H1 (cell line): ENCODE measurements around the gene LONRF2. TPM values are rescaled to one million over a fixed set of nuclear protein-coding genes. Genes with fewer than 3 reads are reported as not detected.

ENCODE experiments used
- CTCF ChIA-PET: fragments of 300-600 bp; sonication (Branson Sonifier 250); formaldehyde crosslinking; loops from one replicate; lab custom pipeline; 2021; ENCODE audit not compliant: partially characterized antibody; lab: Charles Lee
- POLR2A ChIA-PET: fragments of 300-600 bp; sonication (Branson Sonifier 250); formaldehyde crosslinking; loops from one replicate; lab custom pipeline; 2021; ENCODE audit warnings: inconsistent platforms; ENCODE audit not compliant: partially characterized antibody; lab: Charles Lee
- DNase-seq, 2 experiments: peaks; one replicate each; pipeline versions ENCODE4 v3.0.0 to v3.0.0-alpha.2; 2010 to 2022; ENCODE audit warnings: low spot score in 2 of 2, low read depth in 1 of 2, mixed read lengths in 1 of 2
- FAIRE-seq: peaks from 2 replicates; lab custom pipeline; 2011; peaks lifted over from hg19 to GRCh38; lab: Jason Lieb, UNC
- H2AFZ ChIP-seq: 2 replicates; pipeline ENCODE4 v1.8.1; 2012; ENCODE audit warnings: low read length, inconsistent platforms
- H2AK5ac ChIP-seq: 2 replicates; pipeline ENCODE4 v1.6.1; 2013; ENCODE audit warnings: low read depth, low read length
- H2BK120ac ChIP-seq: replicated peaks from 2 replicates; pipeline ENCODE3; 2013; ENCODE audit warnings: low read depth, low read length, inconsistent platforms
- H2BK12ac ChIP-seq: 2 replicates; pipeline ENCODE4 v1.6.1; 2013; ENCODE audit warnings: low read depth, low read length
- H2BK15ac ChIP-seq: 2 replicates; pipeline ENCODE4 v1.6.1; 2013; ENCODE audit warnings: low read length
- H2BK20ac ChIP-seq: 2 replicates; pipeline ENCODE4 v1.6.1; 2013; ENCODE audit warnings: low read length
- H2BK5ac ChIP-seq: 2 replicates; pipeline ENCODE4 v1.6.1; 2013; ENCODE audit warnings: low read depth, low read length
- H3K14ac ChIP-seq: 2 replicates; pipeline ENCODE4 v1.6.1; 2013; ENCODE audit warnings: inconsistent platforms; ENCODE audit not compliant: insufficient read length
- H3K18ac ChIP-seq: 2 replicates; pipeline ENCODE4 v1.6.1; 2013; ENCODE audit warnings: low read length; ENCODE audit errors: extremely low read depth
- H3K23ac ChIP-seq: 2 replicates; pipeline ENCODE4 v1.6.1; 2013; ENCODE audit warnings: inconsistent platforms; ENCODE audit not compliant: insufficient read length
- H3K23me2 ChIP-seq: 2 replicates; pipeline ENCODE4 v1.6.1; 2013; ENCODE audit warnings: low read depth, low read length
- H3K27ac ChIP-seq: 2 replicates; pipeline ENCODE4 v1.6.1; 2011; ENCODE audit warnings: low read depth, low read length, inconsistent platforms
- H3K27me3 ChIP-seq, 4 experiments: replicated peaks in 1 of 4; 1 replicate in 1 of 4; 2 replicates in 3 of 4; pipeline versions ENCODE4 v1.6.1 to v1.8.1; 2011 to 2013; ENCODE audit warnings: low read length in 3 of 4, mild to moderate bottlenecking in 3 of 4, inconsistent platforms in 2 of 4, mixed read lengths in 2 of 4, moderate library complexity in 1 of 4; ENCODE audit not compliant: control insufficient read depth in 3 of 4, insufficient read depth in 3 of 4; ENCODE audit errors: extremely low read depth in 1 of 4
- H3K36me3 ChIP-seq, 4 experiments: 2 replicates each; pipeline versions ENCODE4 v1.6.1 to v1.8.1; 2011 to 2013; ENCODE audit warnings: mild to moderate bottlenecking in 4 of 4, low read length in 3 of 4, moderate library complexity in 2 of 4, control low read depth in 1 of 4, inconsistent platforms in 1 of 4; ENCODE audit not compliant: insufficient read depth in 4 of 4, control insufficient read depth in 2 of 4
- H3K4ac ChIP-seq: replicated peaks from 2 replicates; pipeline ENCODE3; 2013; ENCODE audit warnings: low read length, low read depth, mixed read lengths, inconsistent platforms; ENCODE audit not compliant: insufficient read length
- H3K4me1 ChIP-seq, 4 experiments: replicated peaks in 1 of 4; 1 replicate in 1 of 4; 2 replicates in 3 of 4; pipeline versions ENCODE4 v1.6.1 to v1.8.1; 2011 to 2013; ENCODE audit warnings: low read length in 3 of 4, inconsistent platforms in 2 of 4, mixed read lengths in 1 of 4; ENCODE audit not compliant: insufficient read depth in 4 of 4, control insufficient read depth in 3 of 4
- H3K4me2 ChIP-seq, 2 experiments: 2 replicates each; pipeline versions ENCODE4 v1.6.1 to v1.8.1; 2011 to 2013; ENCODE audit warnings: low read depth in 2 of 2, low read length in 2 of 2, control low read depth in 1 of 2, inconsistent platforms in 1 of 2, mild to moderate bottlenecking in 1 of 2; ENCODE audit not compliant: insufficient read depth in 1 of 2
- H3K4me3 ChIP-seq, 4 experiments: fragments of 200-600, 300-600 bp in 1 of 4; sonication (generic), shearing (Covaris generic), sonication (Bioruptor Twin) in 1 of 4; 2 replicates each; pipeline versions ENCODE4 v1.5.1 to v1.8.1; 2011 to 2016; ENCODE audit warnings: low read length in 4 of 4, low read depth in 3 of 4, control low read depth in 2 of 4, inconsistent platforms in 2 of 4, mild to moderate bottlenecking in 2 of 4, mixed read lengths in 1 of 4, moderate library complexity in 1 of 4; ENCODE audit not compliant: insufficient read depth in 2 of 4; ENCODE audit errors: extremely low read depth in 1 of 4
- H3K56ac ChIP-seq: replicated peaks from 2 replicates; pipeline ENCODE3; 2013; ENCODE audit warnings: low read depth, mild to moderate bottlenecking, mixed read lengths, low read length, inconsistent platforms; ENCODE audit not compliant: insufficient read length
- H3K79me1 ChIP-seq: 2 replicates; pipeline ENCODE4 v1.6.1; 2013; ENCODE audit warnings: low read depth, low read length, control low read depth
- H3K79me2 ChIP-seq, 2 experiments: 2 replicates each; pipeline versions ENCODE4 v1.6.1 to v1.8.1; 2012 to 2013; ENCODE audit warnings: low read length in 2 of 2, mild to moderate bottlenecking in 2 of 2, inconsistent platforms in 1 of 2; ENCODE audit not compliant: insufficient read depth in 2 of 2, control insufficient read depth in 1 of 2
- H3K9ac ChIP-seq, 4 experiments: replicated peaks in 1 of 4; 1 replicate in 1 of 4; 2 replicates in 3 of 4; pipeline versions ENCODE4 v1.6.1 to v1.8.1; 2011 to 2013; ENCODE audit warnings: low read depth in 3 of 4, low read length in 3 of 4, control low read depth in 2 of 4, mild to moderate bottlenecking in 2 of 4, moderate library complexity in 2 of 4, inconsistent platforms in 1 of 4; ENCODE audit errors: extremely low read depth in 1 of 4
- H3K9me3 ChIP-seq, 2 experiments: 2 replicates each; pipeline versions ENCODE4 v1.6.1 to v1.8.1; 2012 to 2013; ENCODE audit warnings: mild to moderate bottlenecking in 2 of 2, moderate library complexity in 2 of 2, control low read depth in 1 of 2, inconsistent platforms in 1 of 2, low read depth in 1 of 2, low read length in 1 of 2, mixed read lengths in 1 of 2; ENCODE audit not compliant: insufficient read depth in 2 of 2
- H4K20me1 ChIP-seq, 2 experiments: replicated peaks in 1 of 2; 2 replicates each; pipeline versions ENCODE3 to v1.8.1; 2011 to 2013; ENCODE audit warnings: inconsistent platforms in 2 of 2, low read length in 2 of 2, mild to moderate bottlenecking in 1 of 2; ENCODE audit not compliant: insufficient read depth in 2 of 2, control insufficient read depth in 1 of 2
- H4K5ac ChIP-seq: 2 replicates; pipeline ENCODE4 v1.6.1; 2013; ENCODE audit warnings: low read length, low read depth, mixed read lengths, inconsistent platforms; ENCODE audit not compliant: insufficient read length
- H4K8ac ChIP-seq: 2 replicates; pipeline ENCODE4 v1.8.0; 2013; ENCODE audit warnings: mild to moderate bottlenecking, moderate library complexity, low read length, inconsistent platforms; ENCODE audit not compliant: insufficient read depth; ENCODE audit errors: extremely low read depth
- H4K91ac ChIP-seq: replicated peaks from 2 replicates; pipeline ENCODE3; 2013; ENCODE audit warnings: low read length, mixed read lengths, inconsistent platforms; ENCODE audit not compliant: insufficient read length
- CREB1 ChIP-seq: IDR thresholded peaks from 2 replicates; pipeline ENCODE4 v1.6.1; 2012; ENCODE audit warnings: inconsistent platforms
- EZH2 ChIP-seq: fragments of 200-600 bp; sonication (generic); IDR thresholded peaks from 2 replicates; pipeline ENCODE4 v1.7.1; 2012; ENCODE audit warnings: low read depth, mild to moderate bottlenecking, moderate library complexity, low read length, inconsistent platforms; ENCODE audit not compliant: severe bottlenecking
- WGBS, 2 experiments: shearing (Covaris generic) in 1 of 2; methylation state at CpG; one replicate each; pipeline versions ENCODE4 v1.1.6 to v1.1.7; 2013 to 2015; ENCODE audit warnings: low lambda C conversion rate in 2 of 2, mixed read lengths in 2 of 2, inconsistent platforms in 1 of 2, low coverage in 1 of 2, missing lambda C conversion rate in 1 of 2; ENCODE audit not compliant: insufficient replicate concordance in 2 of 2, insufficient coverage in 1 of 2, insufficient read length in 1 of 2; ENCODE audit errors: extremely low coverage in 1 of 2, missing lambda C conversion rate in 1 of 2; 5-methylcytosine and 5-hydroxymethylcytosine counted together
- polyA plus RNA-seq, 7 experiments: library from polyadenylated mRNA; depleted of rRNA in 3 of 7; stranded (reverse) in 5 of 7; unstranded in 2 of 7; fragments of >200 nt in 5 of 7; fragments of 200-250 nt in 2 of 7; gene quantifications; 1 replicate in 5 of 7; 2 replicates in 1 of 7; 4 replicates in 1 of 7; pipeline versions ENCODE4 v1.2.1 to v1.2.3, GENCODE V29; 2011 to 2013; ENCODE audit warnings: missing spikeins in 2 of 7, mixed read lengths in 2 of 7
- total RNA-seq: library from RNA; stranded (reverse); fragmentation: NEBNext Ultra II Directional; extraction: Animal tissue kit (Norgen Biotek cat#: 25700); gene quantifications from 2 replicates; pipeline ENCODE4 v1.2.1, GENCODE V29; 2021

LONRF2 gene
- total and polyA plus RNA-seq, 2 of the 8 experiments (the other 6 are each of a cell fraction or from before 2014, with no cell fraction given): 0.24 to 0.74 TPM

GRCh38 chr2:100240386-100240785, 81.9 kb downstream of the LONRF2 start:
- FAIRE-seq (no peak), DNase-seq (no peak)
- Histone ChIP-seq H3K27ac (no peak overlapping the region), H3K4me1 (peaks cover 0 to 10% (median 2%) of the 10 kb centered on the region in 4 experiments; a peak in 4 of 7 replicates), H2BK5ac (no peak overlapping the region), H3K23me2 (no peaks in the 10 kb centered on the region), H2BK12ac (no peak overlapping the region), H3K4me3 (no peak overlapping the region), H2BK20ac (no peak overlapping the region), H3K79me1 (no peaks in the 10 kb centered on the region), H2AFZ (no peak overlapping the region), H2BK120ac (no peak overlapping the region), H3K9ac (no peak overlapping the region), H3K27me3 (peaks cover 0 to 2% (median under 1%) of the 10 kb centered on the region in 4 experiments; a peak in 2 of 7 replicates), H3K9me3 (no peaks in the 10 kb centered on the region), H3K18ac (no peak overlapping the region), H3K14ac (no peak overlapping the region), H3K36me3 (no peaks in the 10 kb centered on the region), H4K5ac (no peak overlapping the region), H4K91ac (no peak overlapping the region), H4K8ac (no peak overlapping the region), H4K20me1 (no peaks in the 10 kb centered on the region), H3K4ac (no peak overlapping the region), H3K4me2 (no peak overlapping the region), H2AK5ac (no peak overlapping the region), H3K23ac (no peak overlapping the region), H3K56ac (no peak overlapping the region), H3K79me2 (no peaks in the 10 kb centered on the region), H2BK15ac (no peak overlapping the region)
- ChIA-PET POLR2A (no interaction called here), CTCF (interaction anchor here (0.9 to 4.2 kb wide), 8 partner anchors 19 to 680 kb away, joined by 3 to 35 read pairs (median 4); no protein-coding TSS in a partner anchor)
- TF ChIP-seq CREB1 (no peak), EZH2 (no peak)
- 95% methylated on average over 10 of the region's 10 CpGs; no CpG with 5 or more reads in 1 of the 2 experiments for WGBS, 2 experiments
